Raji (cell line): ENCODE measurements around the gene SMPDL3B.
A peak's percentile ranks its signal among the peaks of the same experiment; 100 is the strongest.

ENCODE experiments used
- POLR2A ChIP-seq: IDR thresholded peaks from 2 replicates; pipeline ENCODE4 v1.6.1; 2011; ENCODE audit warnings: low read depth, low read length, control low read depth; ENCODE audit not compliant: insufficient read depth

Gene SMPDL3B

GRCh38 chr1:27959792-27960603 lies 25.2 kb downstream of the SMPDL3B start, which contains the start of gene XKR8:
Gene XKR8, plus strand, starts transcription at chr1:27959973. Its CDS starts 97 bp downstream, at chr1:27960070.
- peak; percentile 33 for TF ChIP-seq POLR2A

GRCh38 chr1:27960762-27961645 lies 26.2 kb downstream of the SMPDL3B start:
- TF ChIP-seq POLR2A, result no peak

GRCh38 chr1:27961646-27962221 lies 26.9 kb downstream of the SMPDL3B start:
- TF ChIP-seq POLR2A, result no peak

DNA sequence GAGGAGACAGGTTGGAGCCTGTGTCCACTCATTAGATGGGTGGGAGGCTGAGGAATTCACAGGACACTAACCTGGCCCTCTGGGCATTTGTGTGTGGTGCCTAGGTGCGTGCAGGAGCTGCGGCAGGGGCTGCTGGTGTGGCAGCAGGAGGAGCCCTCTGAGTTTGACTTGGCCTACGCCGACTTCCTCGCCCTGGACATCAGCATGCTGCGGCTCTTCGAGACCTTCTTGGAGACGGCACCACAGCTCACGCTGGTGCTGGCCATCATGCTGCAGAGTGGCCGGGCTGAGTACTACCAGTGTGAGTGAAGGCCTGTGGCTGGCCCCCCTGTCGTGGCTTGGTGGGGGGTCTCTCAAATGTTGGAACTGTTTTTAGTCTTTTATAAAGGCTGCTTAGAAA lies 28.6 kb downstream of the SMPDL3B start:
- no peak for TF ChIP-seq POLR2A

DNA sequence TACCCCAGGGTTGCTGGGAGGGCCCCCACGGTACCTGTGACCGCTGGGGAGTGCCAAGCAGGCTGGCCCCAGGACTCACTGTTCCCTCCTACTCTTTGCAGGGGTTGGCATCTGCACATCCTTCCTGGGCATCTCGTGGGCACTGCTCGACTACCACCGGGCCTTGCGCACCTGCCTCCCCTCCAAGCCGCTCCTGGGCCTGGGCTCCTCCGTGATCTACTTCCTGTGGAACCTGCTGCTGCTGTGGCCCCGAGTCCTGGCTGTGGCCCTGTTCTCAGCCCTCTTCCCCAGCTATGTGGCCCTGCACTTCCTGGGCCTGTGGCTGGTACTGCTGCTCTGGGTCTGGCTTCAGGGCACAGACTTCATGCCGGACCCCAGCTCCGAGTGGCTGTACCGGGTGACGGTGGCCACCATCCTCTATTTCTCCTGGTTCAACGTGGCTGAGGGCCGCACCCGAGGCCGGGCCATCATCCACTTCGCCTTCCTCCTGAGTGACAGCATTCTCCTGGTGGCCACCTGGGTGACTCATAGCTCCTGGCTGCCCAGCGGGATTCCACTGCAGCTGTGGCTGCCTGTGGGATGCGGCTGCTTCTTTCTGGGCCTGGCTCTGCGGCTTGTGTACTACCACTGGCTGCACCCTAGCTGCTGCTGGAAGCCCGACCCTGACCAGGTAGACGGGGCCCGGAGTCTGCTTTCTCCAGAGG lies 31.8 kb downstream of the SMPDL3B start:
- TF ChIP-seq POLR2A, result no peak

- TF ChIP-seq POLR2A, result no peak
Measured at GRCh38 chr1:27967106-27967883, 32.5 kb downstream of the SMPDL3B start.

- no peak for TF ChIP-seq POLR2A
Measured at GRCh38 chr1:27967884-27968466, 33.2 kb downstream of the SMPDL3B start.

- TF ChIP-seq POLR2A, result no peak
Measured at GRCh38 chr1:27968692-27969091, 33.9 kb downstream of the SMPDL3B start.

GRCh38 chr1:27970401-27970800 lies 35.6 kb downstream of the SMPDL3B start:
- TF ChIP-seq POLR2A, result no peak

DNA sequence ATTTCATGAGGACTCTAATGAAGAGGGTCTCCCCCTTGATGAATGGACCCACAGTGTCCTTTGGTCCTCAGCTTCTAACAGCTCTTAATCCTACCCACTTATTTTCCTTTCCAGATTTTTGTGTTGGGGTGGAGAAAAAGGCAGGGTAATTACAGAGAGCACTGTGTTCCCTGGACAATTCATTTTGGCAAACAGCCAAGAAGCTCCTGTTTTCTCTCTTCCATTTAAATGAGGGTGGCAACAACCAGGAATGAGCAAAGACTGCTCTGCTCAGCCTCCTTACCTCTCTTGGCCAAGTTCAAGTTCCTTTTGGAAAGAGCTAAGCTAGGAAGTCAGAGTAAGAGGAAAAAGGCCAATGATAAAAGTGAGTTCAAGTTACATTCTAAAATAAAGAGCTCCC lies 36.9 kb downstream of the SMPDL3B start:
- no peak for TF ChIP-seq POLR2A

DNA sequence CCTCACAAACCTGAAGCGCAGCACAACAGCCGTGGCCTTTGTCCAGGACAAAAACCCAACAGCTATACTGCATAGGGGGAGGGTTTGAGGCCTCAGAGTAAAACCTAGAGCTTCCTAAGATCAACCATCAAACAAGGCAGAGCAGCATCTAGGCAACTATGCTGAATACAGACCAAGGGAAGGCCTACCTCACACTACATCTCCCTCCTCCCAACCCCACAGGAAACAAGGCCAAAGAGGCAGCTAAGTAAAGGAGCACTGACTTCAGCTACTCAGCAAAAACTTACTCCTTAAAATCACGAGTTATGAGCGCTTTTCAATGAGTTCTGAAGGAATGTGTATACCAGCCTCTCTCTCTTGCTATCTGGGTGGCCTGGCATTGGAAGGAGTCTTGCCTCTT lies 37.3 kb downstream of the SMPDL3B start:
- no peak for TF ChIP-seq POLR2A

- no peak for TF ChIP-seq POLR2A
Measured at GRCh38 chr1:27973771-27974416, 39.1 kb downstream of the SMPDL3B start.

DNA sequence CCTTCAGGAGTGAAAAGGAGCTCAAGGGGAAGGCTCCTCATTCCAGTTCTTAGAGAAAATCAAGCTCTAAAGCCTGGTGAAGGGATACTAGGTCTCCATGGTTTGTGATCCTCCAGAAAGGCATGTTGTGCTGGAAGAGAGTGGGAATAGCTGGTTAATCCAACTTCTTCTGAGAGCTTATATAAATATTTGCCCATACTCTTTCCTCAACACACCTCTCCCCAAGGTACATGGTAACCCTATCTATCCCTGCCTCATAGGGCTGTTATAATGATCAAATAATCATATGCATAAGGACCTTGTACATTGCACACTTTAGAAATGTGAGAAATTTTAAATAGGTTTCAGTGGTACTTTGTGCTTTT lies 39.6 kb downstream of the SMPDL3B start:
- no peak for TF ChIP-seq POLR2A

- TF ChIP-seq POLR2A, result no peak
Measured at GRCh38 chr1:27979151-27979858, 44.5 kb downstream of the SMPDL3B start.
